Urinary bladder (tissue), 4 donors: ENCODE results near the gene PGA4. TPM values are rescaled to one million over a fixed set of nuclear protein-coding genes. Genes with fewer than 3 reads are reported as not detected.

Source experiments
- DNase-seq: peaks from one replicate; pipeline ENCODE4 v3.0.0-alpha.2; 2015; ENCODE audit errors: extremely low spot score
- H3K27ac ChIP-seq: one replicate; pipeline ENCODE4 v1.5.1; 2013; ENCODE audit warnings: low read depth, mild to moderate bottlenecking, moderate library complexity
- H3K36me3 ChIP-seq: one replicate; pipeline ENCODE4 v1.6.1; 2013; ENCODE audit warnings: mild to moderate bottlenecking, moderate library complexity; ENCODE audit not compliant: insufficient read depth
- H3K4me1 ChIP-seq: one replicate; pipeline ENCODE4 v1.6.1; 2013; ENCODE audit warnings: mild to moderate bottlenecking, moderate library complexity; ENCODE audit not compliant: insufficient read depth
- H3K4me3 ChIP-seq: one replicate; pipeline ENCODE4 v1.5.1; 2013; ENCODE audit warnings: low read depth, low read length
- WGBS: extraction: QIAGEN DNeasy Blood & Tissue Kit; methylation state at CpG from one replicate; pipeline ENCODE4 v1.1.7; 2013; 5-methylcytosine and 5-hydroxymethylcytosine counted together
- polyA plus RNA-seq: library from polyadenylated mRNA; stranded (reverse); fragments of 200-250 nt; gene quantifications from one replicate; pipeline ENCODE4 v1.2.3, GENCODE V29; 2013
- total RNA-seq: library from RNA; depleted of rRNA; stranded (reverse); fragments of >200 nt; gene quantifications from one replicate; pipeline ENCODE4 v1.2.3, GENCODE V29; 2014
- donor health status: healthy with polysubstance abuse.
- donor health status: healthy.

Gene PGA4
- total and polyA plus RNA-seq, 2 donors = 1.1 to 1.2 TPM

DNA sequence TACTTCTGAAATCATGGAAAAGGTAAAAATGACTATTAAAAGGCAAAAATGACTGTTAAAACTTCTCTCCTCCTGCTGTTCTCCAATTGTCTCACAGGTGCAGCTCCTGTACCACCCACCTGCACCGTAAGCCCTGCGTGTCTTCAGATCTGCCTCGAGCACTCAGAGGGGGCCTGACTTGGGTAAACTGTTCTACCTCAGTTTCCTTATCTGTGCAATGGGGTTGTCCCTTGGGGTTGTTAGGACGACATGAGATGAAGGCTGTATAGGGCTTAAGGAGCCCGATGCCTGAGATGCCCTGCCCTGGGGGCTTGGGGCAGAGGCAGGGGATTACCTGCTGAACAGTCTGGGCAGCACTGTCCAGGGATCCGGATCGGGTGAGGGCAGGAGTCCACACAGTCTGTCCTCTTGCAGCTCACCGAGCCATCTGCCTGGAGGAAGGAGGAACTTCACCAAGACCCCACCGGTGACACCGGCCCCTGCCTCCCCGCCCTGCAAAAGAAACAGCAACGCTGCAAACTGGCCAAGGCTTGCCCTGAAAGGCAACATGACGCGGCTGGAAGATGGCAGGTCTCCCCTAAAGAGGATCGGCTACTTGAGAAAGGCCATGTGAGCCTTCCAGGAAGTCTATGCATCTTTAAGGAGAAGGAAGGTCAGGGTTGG, 46.6 kb downstream of the PGA4 start:
- WGBS = 91% methylated on average over 15 of the region's 15 CpGs
- no peak overlapping the region for H3K4me3 ChIP-seq
- no peak overlapping the region for H3K27ac ChIP-seq
- H3K4me1 ChIP-seq = no peaks in the 10 kb centered on the region
- H3K36me3 ChIP-seq = no peaks in the 10 kb centered on the region
- DNase-seq = no peak

DNA sequence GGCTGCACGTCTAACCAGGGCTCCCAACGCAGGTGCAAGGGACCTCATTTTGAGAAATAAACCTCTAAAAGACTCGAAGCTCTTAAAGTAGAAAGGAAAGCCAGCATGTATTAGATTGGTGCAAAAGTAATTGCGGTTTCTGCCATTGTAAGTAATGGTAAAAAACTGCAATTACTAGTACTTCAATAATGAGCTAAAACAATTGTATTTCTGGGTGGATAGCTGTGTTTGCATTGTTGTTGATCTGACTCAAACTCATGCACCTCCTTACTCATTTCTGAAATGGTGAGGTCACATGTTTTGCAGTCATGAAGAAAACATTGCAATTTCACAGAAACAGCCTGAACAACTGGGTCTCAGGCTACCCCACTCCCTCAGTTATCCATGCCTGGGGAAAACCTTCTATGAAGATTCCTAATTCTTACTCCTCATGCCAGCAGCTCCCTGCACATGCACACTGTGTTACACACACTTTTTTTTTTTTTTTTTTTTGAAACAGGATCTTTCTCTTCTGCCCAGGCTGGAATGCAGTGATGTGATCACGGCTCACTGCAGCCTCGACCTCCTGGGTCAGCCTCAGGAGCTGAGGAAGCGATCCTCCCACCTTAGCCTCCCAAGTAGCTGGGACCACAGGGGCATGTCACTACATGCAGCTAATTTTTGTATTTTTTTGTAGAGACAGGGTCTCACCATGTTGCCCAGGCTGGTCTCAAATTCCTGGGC, 48.4 kb downstream of the PGA4 start:
- 92% methylated on average over 7 of the region's 7 CpGs for WGBS
- H3K36me3 ChIP-seq = no peaks in the 10 kb centered on the region
- H3K27ac ChIP-seq = no peak overlapping the region
- no peak overlapping the region for H3K4me3 ChIP-seq
- H3K4me1 ChIP-seq = no peaks in the 10 kb centered on the region
- no peak for DNase-seq

DNA sequence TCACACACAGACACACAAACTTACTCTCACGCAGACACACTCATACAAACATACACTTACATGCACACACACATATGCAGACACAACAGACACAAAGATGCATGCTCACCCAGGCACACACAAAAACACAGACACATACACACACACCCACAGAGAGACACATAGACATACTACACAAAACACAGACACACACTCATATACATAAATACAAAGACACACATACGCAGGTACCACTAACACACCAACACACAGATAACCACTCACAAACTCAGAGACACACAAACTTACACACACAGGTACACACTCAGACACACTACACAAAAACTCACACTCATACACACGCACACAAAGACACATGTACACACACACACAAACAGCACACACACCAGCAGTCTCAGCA, 50.6 kb downstream of the PGA4 start:
- Histone ChIP-seq H3K27ac (no peak overlapping the region), H3K36me3 (no peaks in the 10 kb centered on the region), H3K4me1 (no peaks in the 10 kb centered on the region), H3K4me3 (no peak overlapping the region)
- DNase-seq = no peak
- WGBS = 98% methylated on average over 3 of the region's 3 CpGs

DNA sequence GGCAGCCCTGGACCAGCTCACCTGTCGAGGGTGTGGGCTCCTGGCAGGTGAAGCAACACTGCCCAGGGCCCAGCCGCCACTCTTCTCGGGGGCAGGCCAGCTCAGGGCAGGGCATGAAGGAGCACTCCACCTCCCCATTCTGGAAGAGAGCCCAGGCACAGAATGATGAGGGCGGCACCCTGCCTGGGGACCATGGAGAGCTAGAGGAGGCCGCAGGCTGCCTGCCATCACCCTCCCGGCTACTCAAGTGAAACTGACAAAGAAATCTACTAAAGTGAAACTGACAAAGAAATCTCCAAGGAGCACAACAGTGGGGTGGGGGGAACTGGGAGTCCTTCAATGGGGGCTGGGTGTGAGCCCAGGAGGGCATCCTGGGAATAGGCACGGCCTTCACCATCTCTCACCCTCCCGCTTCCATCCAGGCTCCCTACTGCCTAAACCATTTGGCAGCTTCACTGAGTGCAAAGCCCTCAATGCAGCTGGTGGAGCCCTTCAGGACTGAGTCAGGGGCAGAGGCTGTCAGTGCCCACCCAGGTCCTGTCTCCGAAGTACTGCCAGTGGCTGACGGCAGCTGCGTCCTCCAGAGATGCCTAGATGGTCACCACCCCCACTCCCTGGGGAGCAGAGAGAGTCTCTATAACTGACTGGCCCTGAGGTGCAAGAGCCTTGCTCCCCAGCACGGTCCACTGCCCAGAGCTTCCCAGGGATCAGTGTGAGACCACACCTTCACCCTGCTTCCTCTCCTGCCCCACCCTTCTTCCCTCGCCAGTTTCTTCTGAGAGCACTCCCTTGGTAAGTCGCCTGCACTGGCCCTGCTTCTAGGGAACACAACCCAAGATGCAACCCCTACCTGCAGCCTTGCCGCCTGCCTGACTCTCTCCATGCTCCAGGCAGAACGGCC, 51.3 kb downstream of the PGA4 start:
- Histone ChIP-seq H3K27ac (no peak overlapping the region), H3K36me3 (no peaks in the 10 kb centered on the region), H3K4me3 (no peak overlapping the region), H3K4me1 (no peaks in the 10 kb centered on the region)
- DNase-seq = no peak
- 82% methylated on average over 16 of the region's 16 CpGs for WGBS

DNA sequence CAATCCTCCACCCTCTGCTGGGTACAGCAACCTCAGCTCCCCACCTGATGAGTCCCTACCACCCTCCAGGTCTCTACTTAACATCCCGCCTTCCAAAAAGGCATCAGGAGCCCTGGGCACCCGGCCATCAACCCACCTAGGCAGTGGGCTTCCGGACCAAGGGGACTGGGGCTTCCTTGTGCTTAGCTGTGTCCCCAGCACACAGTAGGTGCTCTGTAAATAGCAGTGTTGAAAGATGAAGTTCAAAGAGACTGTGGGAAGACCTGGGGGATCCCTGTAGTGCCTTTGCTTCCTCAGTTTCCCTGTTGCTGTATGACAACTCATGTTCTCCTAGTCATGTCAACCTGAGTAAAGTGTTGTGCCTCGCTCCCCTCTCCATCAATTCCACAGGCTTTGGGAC, 51.9 kb downstream of the PGA4 start:
- DNase-seq = no peak
- H3K4me3 ChIP-seq = no peak overlapping the region
- 97% methylated on average over 4 of the region's 4 CpGs for WGBS
- no peaks in the 10 kb centered on the region for H3K4me1 ChIP-seq
- no peak overlapping the region for H3K27ac ChIP-seq
- no peaks in the 10 kb centered on the region for H3K36me3 ChIP-seq

DNA sequence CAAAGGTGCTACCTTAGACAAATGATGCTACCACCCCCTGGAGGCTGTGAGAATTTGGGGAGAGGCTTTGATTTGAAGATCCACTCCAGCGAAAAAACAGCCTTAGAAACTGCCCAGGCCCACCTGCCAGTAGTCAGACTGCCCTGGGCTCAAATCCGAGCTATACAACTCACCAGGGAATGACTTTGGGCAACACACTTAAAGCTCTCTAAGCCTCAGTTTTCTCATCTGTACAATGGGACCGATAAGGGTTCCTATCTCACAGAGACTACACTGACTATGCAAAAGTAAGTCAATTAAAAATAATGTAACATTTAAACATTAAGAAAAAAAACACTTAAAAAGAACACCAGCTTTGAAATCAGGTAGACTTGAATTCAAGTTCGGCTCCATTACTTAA, 53.0 kb downstream of the PGA4 start:
- no peak for DNase-seq
- WGBS = 94% methylated on average over 4 of the region's 4 CpGs
- Histone ChIP-seq H3K4me1 (no peaks in the 10 kb centered on the region), H3K36me3 (no peaks in the 10 kb centered on the region), H3K27ac (no peak overlapping the region), H3K4me3 (no peak overlapping the region)

DNA sequence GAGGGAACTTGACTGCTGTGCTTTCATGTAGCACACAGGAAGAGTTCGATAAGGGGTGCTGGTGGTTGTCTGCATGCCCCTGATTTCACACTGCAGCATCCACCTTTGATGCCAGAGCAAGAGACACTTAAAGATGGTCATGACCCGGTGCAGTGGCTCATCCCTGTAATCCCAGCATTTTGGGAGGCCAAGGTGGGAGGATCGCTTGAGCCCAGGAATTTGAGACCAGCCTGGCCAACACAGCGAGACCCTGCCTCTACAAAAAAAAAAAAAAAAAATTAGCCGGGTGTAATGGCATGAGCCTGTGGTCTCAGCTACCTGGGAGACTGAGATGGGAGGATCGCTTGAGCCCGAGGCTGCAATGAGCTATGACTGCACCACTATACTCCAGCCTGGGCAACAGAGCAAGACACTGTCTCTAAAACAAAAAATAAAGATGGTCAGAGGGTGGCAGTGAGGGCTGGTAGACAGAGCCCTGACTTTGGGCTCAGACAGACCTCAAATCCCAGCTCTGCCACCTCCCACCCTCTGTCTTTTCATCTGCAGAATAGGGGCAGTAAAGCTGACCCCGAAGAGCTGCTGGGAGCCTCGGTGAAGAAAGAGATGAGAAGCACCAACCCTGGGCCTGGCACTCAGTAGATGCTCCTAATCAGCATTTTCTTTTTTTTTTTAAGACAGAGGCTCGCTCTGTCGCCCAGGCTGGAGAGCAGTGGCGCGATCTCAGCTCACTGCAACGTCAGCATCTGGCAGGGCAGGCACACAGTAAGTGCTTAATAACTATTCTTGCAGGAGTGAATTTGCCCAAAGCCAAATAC, 55.2 kb downstream of the PGA4 start:
- H3K27ac ChIP-seq = no peak overlapping the region
- no peak overlapping the region for H3K4me3 ChIP-seq
- DNase-seq = no peak
- no peaks in the 10 kb centered on the region for H3K36me3 ChIP-seq
- WGBS = 77% methylated on average over 14 of the region's 14 CpGs
- H3K4me1 ChIP-seq = no peaks in the 10 kb centered on the region

DNA sequence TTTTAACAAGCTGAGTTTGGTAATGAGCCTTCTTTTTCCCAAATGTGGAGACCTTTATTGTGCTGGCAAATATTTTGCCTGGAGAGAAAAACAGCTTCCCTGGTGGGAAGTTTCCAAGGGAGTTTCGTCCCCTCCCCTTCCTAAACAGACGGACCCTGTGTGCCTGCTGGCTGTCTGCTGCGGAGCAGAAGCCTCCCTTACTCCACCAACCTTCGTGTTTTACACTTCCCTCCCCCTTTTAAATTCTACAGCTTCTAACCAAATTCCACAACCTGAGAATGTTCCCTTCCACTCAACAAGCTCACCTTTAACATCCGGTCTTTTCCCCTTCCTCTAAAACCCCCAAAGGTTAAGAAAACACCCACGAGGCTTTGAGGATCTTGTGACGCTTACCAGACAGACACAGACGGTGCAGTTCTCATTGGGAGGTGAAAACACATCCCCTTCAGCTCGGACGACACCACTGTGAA, 55.9 kb downstream of the PGA4 start:
- no peak for DNase-seq
- no peak overlapping the region for H3K27ac ChIP-seq
- no peak overlapping the region for H3K4me3 ChIP-seq
- H3K36me3 ChIP-seq = no peaks in the 10 kb centered on the region
- 44% methylated on average over 10 of the region's 10 CpGs for WGBS
- H3K4me1 ChIP-seq = no peaks in the 10 kb centered on the region

DNA sequence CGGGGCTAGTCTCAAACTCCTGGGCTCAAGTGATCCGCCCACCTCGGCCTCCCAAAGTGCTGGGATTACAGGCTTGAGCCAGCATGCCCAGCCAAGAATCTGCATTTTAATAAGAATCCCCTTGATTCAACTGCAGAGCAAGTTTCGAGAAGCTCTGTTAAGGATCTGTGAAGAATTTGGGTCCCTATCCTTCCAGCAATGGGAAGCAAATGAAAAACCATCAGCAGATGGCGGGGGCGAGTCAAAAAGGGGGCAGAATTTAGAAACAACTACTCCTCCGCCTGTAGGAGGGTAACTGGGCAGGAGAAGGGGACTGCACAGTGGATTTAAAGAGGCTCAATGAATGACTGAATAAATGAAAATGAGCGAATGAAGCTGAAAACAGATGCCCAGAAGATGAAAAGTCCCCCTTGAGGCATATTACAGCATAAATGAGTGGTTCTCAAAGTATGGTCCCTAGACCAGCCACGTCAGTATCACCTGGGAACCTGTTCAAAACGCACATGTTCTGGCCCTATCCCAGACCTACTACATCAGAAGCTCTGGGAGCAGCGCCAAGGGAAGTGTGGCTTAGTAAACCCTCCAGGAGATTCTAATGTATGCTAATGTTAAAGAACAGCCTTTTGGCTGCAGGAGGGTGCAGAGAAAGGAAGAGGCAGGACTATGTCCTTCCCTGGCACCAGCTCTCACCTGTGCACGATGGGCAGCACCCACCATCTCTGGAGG, 58.0 kb downstream of the PGA4 start:
- WGBS = 86% methylated on average over 12 of the region's 12 CpGs
- no peak for DNase-seq
- H3K27ac ChIP-seq = no peak overlapping the region
- H3K4me1 ChIP-seq = no peaks in the 10 kb centered on the region
- no peak overlapping the region for H3K4me3 ChIP-seq
- H3K36me3 ChIP-seq = no peaks in the 10 kb centered on the region

DNA sequence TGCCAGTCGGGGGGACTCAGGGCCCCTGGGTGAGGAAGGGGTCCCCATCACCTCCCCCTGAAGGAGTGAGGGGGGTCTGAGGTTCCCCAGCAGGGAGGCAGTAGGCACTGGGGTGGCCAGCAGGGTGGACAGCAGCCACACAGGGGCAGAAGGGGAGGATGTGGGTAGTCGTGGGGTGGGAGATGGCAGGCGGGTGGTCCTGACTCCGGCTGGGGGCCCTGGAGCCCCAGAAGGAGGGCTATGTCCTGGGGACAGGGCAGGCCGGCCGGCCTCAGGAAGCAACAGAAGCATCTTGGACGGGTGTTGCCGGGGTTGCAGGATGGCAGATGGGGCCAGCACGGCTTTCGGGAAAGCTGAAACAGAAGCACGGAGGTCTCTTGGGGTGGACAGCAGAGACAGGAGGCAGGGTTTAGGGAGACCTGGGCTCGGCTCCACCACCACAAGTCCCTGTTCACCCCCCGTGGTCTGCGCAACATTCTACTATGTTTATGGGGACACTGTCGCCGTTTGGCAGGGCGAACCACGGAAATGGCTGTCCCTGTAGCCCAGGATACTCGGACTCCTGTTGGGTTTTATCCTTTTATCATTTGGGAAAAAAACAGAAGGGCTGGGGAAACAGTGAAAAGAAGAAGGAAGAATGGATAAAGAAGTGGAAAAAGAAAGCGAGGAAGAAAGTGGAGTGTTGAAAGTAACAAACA, 58.9 kb downstream of the PGA4 start:
- no peak overlapping the region for H3K4me3 ChIP-seq

More for the DNA sequence above, 58.9 kb downstream of the PGA4 start:
- WGBS = 86% methylated on average over 20 of the region's 20 CpGs
- no peaks in the 10 kb centered on the region for H3K36me3 ChIP-seq
- no peak overlapping the region for H3K27ac ChIP-seq
- H3K4me1 ChIP-seq = no peaks in the 10 kb centered on the region
- no peak for DNase-seq
